ENCODE results near the gene RSPO3.

- TF ChIP-seq CTCF (IDR thresholded peaks at IDR 0.05), result no peak
- no peak for TF ChIP-seq POLR2A (IDR thresholded peaks at IDR 0.05)
Measured at GRCh38 chr6:127146932-127147331, 28.5 kb downstream of the RSPO3 start.

Data from uterus (tissue), 2 donors.